Activated T-helper 1 cell treated with Interleukin-2 at 50 U/mL for 16 hours (primary cell): Measurements from ENCODE around the gene LRP4.

Source experiments
- DNase-seq: peaks from one replicate; pipeline ENCODE4 v3.0.0-alpha.2; 2020; ENCODE audit warnings: low read depth

Gene LRP4

GRCh38 chr11:46846510-46846830 lies 71.9 kb downstream of the LRP4 start:
- DNase-seq = no peak

GRCh38 chr11:46845740-46846509 lies 72.4 kb downstream of the LRP4 start, which contains the start of gene CKAP5:
TSS of gene CKAP5 (minus strand) at chr11:46846280. CDS start at chr11:46821231, 25,049 bp downstream.
- DNase-seq = peak; percentile 71

- no peak for DNase-seq
Measured at GRCh38 chr11:46845440-46845739, 73.0 kb downstream of the LRP4 start.

GRCh38 chr11:46840116-46840515 lies 78.2 kb downstream of the LRP4 start:
- no peak for DNase-seq

- DNase-seq = no peak
Measured at GRCh38 chr11:46838501-46838900, 79.8 kb downstream of the LRP4 start.

- DNase-seq = no peak
Measured at GRCh38 chr11:46837860-46838259, 80.5 kb downstream of the LRP4 start.

GRCh38 chr11:46836870-46837269 lies 81.5 kb downstream of the LRP4 start:
- DNase-seq = no peak

GRCh38 chr11:46836431-46836830 lies 81.9 kb downstream of the LRP4 start:
- DNase-seq = no peak

GRCh38 chr11:46835897-46836296 lies 82.5 kb downstream of the LRP4 start:
- DNase-seq = no peak

GRCh38 chr11:46834821-46835220 lies 83.5 kb downstream of the LRP4 start:
- DNase-seq = no peak

GRCh38 chr11:46832511-46833214 lies 85.7 kb downstream of the LRP4 start:
- DNase-seq = no peak

GRCh38 chr11:46827995-46828394 lies 90.4 kb downstream of the LRP4 start:
- DNase-seq = no peak

GRCh38 chr11:46826310-46827044 lies 91.9 kb downstream of the LRP4 start:
- DNase-seq = peak; percentile 53

GRCh38 chr11:46808799-46809431 lies 109.4 kb downstream of the LRP4 start:
- DNase-seq = no peak
